Caco-2 (cell line): ENCODE measurements around the gene KDM5C. TPM values are rescaled to one million over a fixed set of nuclear protein-coding genes. Genes with fewer than 3 reads are reported as not detected.

Experiments
- BruUV-seq: library from RNA; stranded (reverse); fragments of 400-500 nt; replicated peaks from 2 replicates; lab custom pipeline; 2021; lab: Mats Ljungman, UMichigan
- CTCF ChIA-PET: fragments of 300-600 bp; sonication (Branson Sonifier 250); formaldehyde crosslinking; loops from one replicate; lab custom pipeline; 2022; ENCODE audit warnings: antibody characterized with exemption; lab: Charles Lee
- POLR2A ChIA-PET: fragments of 300-600 bp; sonication (Branson Sonifier 250); formaldehyde crosslinking; loops from one replicate; lab custom pipeline; 2022; ENCODE audit warnings: antibody characterized with exemption; lab: Charles Lee
- DNase-seq, 2 experiments: peaks; one replicate each; pipeline versions ENCODE4 v3.0.0 to v3.0.0-alpha.2; 2020 to 2022
- H3K27me3 ChIP-seq: replicated peaks from 2 replicates; pipeline ENCODE4 v1.6.0; 2011; ENCODE audit warnings: low read length; ENCODE audit not compliant: control insufficient read depth, insufficient read depth
- H3K36me3 ChIP-seq: 2 replicates; pipeline ENCODE4 v1.5.1; 2011; ENCODE audit warnings: low read length; ENCODE audit not compliant: control insufficient read depth, insufficient read depth
- H3K4me1 ChIP-seq: fragments of 250-450 bp; sonication (Bioruptor Pico); 2 replicates; pipeline ENCODE4 v1.5.1; 2020; ENCODE audit warnings: mild to moderate bottlenecking
- H3K4me3 ChIP-seq: 2 replicates; pipeline ENCODE4 v1.5.1; 2011; ENCODE audit warnings: low read depth, mild to moderate bottlenecking, control low read depth, low read length
- H3K9me3 ChIP-seq: fragments of 250-450 bp; sonication (Bioruptor Pico); 2 replicates; pipeline ENCODE4 v1.5.1; 2020; ENCODE audit warnings: mild to moderate bottlenecking, moderate library complexity
- H3K27ac Mint-ChIP-seq: one replicate; pipeline ENCODE4 v1.8.0; 2022; ENCODE audit warnings: mixed read lengths; ENCODE audit not compliant: unreplicated experiment
- H3K27me3 Mint-ChIP-seq: one replicate; pipeline ENCODE4 v1.8.0; 2022; ENCODE audit warnings: mixed read lengths; ENCODE audit not compliant: insufficient read depth, unreplicated experiment
- H3K36me3 Mint-ChIP-seq: one replicate; pipeline ENCODE4 v1.8.0; 2022; ENCODE audit warnings: mild to moderate bottlenecking, mixed read lengths; ENCODE audit not compliant: insufficient read depth, unreplicated experiment
- H3K4me1 Mint-ChIP-seq: one replicate; pipeline ENCODE4 v1.8.0; 2022; ENCODE audit warnings: low read depth, mixed read lengths; ENCODE audit not compliant: unreplicated experiment
- H3K4me3 Mint-ChIP-seq: one replicate; pipeline ENCODE4 v1.8.0; 2022; ENCODE audit warnings: mild to moderate bottlenecking, moderate library complexity, mixed read lengths; ENCODE audit not compliant: unreplicated experiment
- H3K9me3 Mint-ChIP-seq: one replicate; pipeline ENCODE4 v1.8.0; 2022; ENCODE audit warnings: mixed read lengths; ENCODE audit not compliant: unreplicated experiment
- intact Hi-C: fragments of 100-400 bp; cut with micrococcal nuclease; formaldehyde crosslinking; loops from one replicate; pipeline ENCODE4 v1.10.0; 2022; ENCODE audit not compliant: unreplicated experiment
- total RNA-seq: library from RNA; stranded (reverse); gene quantifications from 2 replicates; pipeline ENCODE4 v1.2.3, GENCODE V29; 2022
- TF ChIP-seq, protein P1 (sequence below), 2 experiments: fragments of 200-600 bp in 1 of 2; IDR thresholded peaks; 1 replicate in 1 of 2; 2 replicates in 1 of 2; pipeline versions ENCODE4 v1.5.1 to v1.8.0; 2011 to 2022; ENCODE audit warnings: antibody characterized with exemption in 1 of 2, control low read depth in 1 of 2, inconsistent platforms in 1 of 2, low read depth in 1 of 2, low read length in 1 of 2, mild to moderate bottlenecking in 1 of 2, moderate library complexity in 1 of 2; ENCODE audit not compliant: insufficient read depth in 1 of 2, severe bottlenecking in 1 of 2, unreplicated experiment in 1 of 2

KDM5C gene
- total RNA-seq, 1 experiment from 2014 or later, result 84.5 TPM

DNA sequence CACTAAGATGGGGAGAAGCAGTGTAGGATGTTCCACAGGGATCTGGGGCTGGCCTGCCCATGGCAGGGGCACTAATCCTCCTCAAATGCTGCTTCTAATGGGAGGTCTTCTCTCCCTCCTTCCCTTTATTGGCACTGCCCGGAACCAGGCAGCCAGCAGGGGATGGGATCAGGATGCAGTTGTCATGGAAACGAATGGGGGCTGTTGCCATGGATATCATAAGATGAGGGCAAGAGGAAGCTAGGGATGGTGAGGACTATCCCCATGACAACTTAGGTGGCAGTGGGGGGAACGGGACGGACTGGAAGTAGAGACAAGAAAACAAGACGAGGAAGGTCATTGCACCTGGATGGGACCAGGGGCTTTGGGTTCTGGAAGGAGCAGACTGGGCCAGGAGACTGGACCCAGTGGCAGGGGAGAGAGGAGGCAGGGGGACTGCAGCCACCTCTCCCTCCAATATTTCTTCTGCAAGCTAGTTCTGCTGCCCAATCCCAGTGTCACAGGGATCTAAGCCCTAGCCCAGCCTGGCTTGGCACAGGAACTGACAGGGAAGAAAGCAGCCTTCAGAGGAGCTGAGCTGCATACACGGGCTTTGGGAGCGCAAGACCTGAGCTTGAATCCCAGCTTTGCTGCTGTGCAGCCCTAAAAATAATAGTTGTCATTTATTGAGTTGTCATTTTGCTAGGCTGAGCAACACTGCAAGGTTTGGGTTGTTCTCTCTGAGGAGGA is 37.3 kb upstream of the KDM5C start:
- TF ChIP-seq, protein P1, sequence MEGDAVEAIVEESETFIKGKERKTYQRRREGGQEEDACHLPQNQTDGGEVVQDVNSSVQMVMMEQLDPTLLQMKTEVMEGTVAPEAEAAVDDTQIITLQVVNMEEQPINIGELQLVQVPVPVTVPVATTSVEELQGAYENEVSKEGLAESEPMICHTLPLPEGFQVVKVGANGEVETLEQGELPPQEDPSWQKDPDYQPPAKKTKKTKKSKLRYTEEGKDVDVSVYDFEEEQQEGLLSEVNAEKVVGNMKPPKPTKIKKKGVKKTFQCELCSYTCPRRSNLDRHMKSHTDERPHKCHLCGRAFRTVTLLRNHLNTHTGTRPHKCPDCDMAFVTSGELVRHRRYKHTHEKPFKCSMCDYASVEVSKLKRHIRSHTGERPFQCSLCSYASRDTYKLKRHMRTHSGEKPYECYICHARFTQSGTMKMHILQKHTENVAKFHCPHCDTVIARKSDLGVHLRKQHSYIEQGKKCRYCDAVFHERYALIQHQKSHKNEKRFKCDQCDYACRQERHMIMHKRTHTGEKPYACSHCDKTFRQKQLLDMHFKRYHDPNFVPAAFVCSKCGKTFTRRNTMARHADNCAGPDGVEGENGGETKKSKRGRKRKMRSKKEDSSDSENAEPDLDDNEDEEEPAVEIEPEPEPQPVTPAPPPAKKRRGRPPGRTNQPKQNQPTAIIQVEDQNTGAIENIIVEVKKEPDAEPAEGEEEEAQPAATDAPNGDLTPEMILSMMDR (IDR thresholded peaks at IDR 0.05; ENCODE audit: insufficient read depth in 1 of 2, low read depth in 1 of 2, low read length in 1 of 2, severe bottlenecking in 1 of 2, unreplicated experiment in 1 of 2), result no peak
- Mint-ChIP-seq H3K9me3 (no peaks in the 10 kb centered on the region), H3K27ac (no peak overlapping the region), H3K27me3 (peaks cover 6% of the 10 kb centered on the region), H3K4me3 (no peak overlapping the region), H3K4me1 (peaks cover 6% of the 10 kb centered on the region), H3K36me3 (no peaks in the 10 kb centered on the region)
- H3K9me3 ChIP-seq, result no peaks in the 10 kb centered on the region
- no peaks in the 10 kb centered on the region for H3K27me3 ChIP-seq
- intact Hi-C loops, result no loop called here
- ChIA-PET CTCF (no interaction called here), POLR2A (no interaction called here)
- no peaks in the 10 kb centered on the region for H3K36me3 ChIP-seq
- no TSS peak for BruUV-seq
- no peak for DNase-seq
- H3K4me1 ChIP-seq, result no peaks in the 10 kb centered on the region
- no peak overlapping the region for H3K4me3 ChIP-seq

DNA sequence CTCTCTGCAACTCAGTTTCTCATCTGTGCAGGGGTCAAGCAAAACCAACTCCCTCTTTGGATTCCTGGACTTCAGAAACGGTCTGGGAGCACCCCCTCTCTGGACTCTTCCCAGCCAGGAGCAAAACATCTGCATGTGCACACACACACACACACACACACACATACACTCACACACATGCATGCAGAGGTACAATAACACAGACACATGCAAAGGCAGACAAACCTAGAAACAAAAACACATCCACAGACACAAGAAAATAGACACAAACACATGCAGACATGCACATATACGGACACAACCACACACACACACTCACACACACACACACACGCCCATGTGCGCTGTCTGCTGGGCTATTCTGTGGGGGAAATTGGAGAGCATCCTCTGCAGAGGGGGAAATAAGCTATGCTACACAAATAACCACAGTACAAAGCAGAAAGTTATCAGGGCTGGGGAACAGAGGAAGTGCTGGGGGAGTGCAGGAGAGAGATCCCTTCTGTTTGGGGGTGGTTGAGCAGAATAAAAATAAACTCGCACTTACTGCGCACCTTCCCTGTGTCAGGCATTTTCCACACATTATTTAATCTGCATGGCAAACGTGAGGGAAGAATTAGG is 36.5 kb upstream of the KDM5C start:
- H3K4me1 Mint-ChIP-seq, result peaks cover 6% of the 10 kb centered on the region
- CTCF ChIA-PET, result no interaction called here
- Histone ChIP-seq H3K36me3 (no peaks in the 10 kb centered on the region), H3K9me3 (no peaks in the 10 kb centered on the region), H3K4me1 (no peaks in the 10 kb centered on the region), H3K4me3 (no peak overlapping the region), H3K27me3 (no peaks in the 10 kb centered on the region)
- no peak overlapping the region for H3K4me3 Mint-ChIP-seq
- intact Hi-C loops, result no loop called here
- peaks cover 6% of the 10 kb centered on the region for H3K27me3 Mint-ChIP-seq
- BruUV-seq, result no TSS peak
- no peaks in the 10 kb centered on the region for H3K9me3 Mint-ChIP-seq
- no peak for DNase-seq
- no peak overlapping the region for H3K27ac Mint-ChIP-seq
- TF ChIP-seq, protein P1 (IDR thresholded peaks at IDR 0.05; ENCODE audit: insufficient read depth in 1 of 2, low read depth in 1 of 2, low read length in 1 of 2, severe bottlenecking in 1 of 2, unreplicated experiment in 1 of 2), result no peak
- POLR2A ChIA-PET, result no interaction called here
- H3K36me3 Mint-ChIP-seq, result no peaks in the 10 kb centered on the region

DNA sequence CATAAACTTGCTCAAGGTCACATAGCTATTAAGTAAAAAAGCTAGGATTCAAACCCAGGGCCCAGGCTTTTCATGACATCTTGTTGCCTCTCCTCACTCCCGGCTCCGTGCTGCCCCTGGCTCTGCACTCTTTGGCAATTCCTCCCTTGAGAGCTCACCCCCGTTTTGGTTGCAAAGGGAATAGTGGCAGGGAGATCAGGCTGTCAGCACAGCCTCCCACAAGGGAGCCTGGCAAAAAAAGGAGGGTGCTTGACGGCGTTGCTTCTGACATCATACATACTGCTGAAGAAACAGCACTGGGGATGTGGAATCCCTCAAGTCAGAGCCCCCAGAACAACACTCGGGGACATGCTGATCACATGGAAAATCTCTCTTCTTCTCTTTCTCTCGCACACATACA is 35.8 kb upstream of the KDM5C start:
- POLR2A ChIA-PET, result no interaction called here
- peaks cover 6% of the 10 kb centered on the region for H3K4me1 Mint-ChIP-seq
- intact Hi-C loops, result no loop called here

More for the DNA sequence above, 35.8 kb upstream of the KDM5C start:
- Mint-ChIP-seq H3K9me3 (no peaks in the 10 kb centered on the region), H3K4me3 (no peak overlapping the region), H3K27me3 (peaks cover 6% of the 10 kb centered on the region), H3K36me3 (no peaks in the 10 kb centered on the region), H3K27ac (no peak overlapping the region)
- CTCF ChIA-PET, result no interaction called here
- no peaks in the 10 kb centered on the region for H3K27me3 ChIP-seq
- no peak overlapping the region for H3K4me3 ChIP-seq
- H3K9me3 ChIP-seq, result no peaks in the 10 kb centered on the region
- H3K4me1 ChIP-seq, result no peaks in the 10 kb centered on the region
- DNase-seq, result no peak
- TF ChIP-seq, protein P1 (IDR thresholded peaks at IDR 0.05; ENCODE audit: insufficient read depth in 1 of 2, low read depth in 1 of 2, low read length in 1 of 2, severe bottlenecking in 1 of 2, unreplicated experiment in 1 of 2), result no peak
- no peaks in the 10 kb centered on the region for H3K36me3 ChIP-seq
- BruUV-seq, result no TSS peak
